Muscle of leg (tissue), 11 donors: ENCODE results near the gene NFS1. TPM values are rescaled to one million over a fixed set of nuclear protein-coding genes. Genes with fewer than 3 reads are reported as not detected.
"Not testable (repeated sequence)": the region's sequence is repeated elsewhere in the genome, so short reads cannot be mapped to it uniquely, and the experiment has no call there.

ENCODE experiments used
- DNase-seq: peaks from one replicate; pipeline ENCODE4 v3.0.0; 2013
- H3K27ac ChIP-seq: one replicate; pipeline ENCODE4 v1.5.1; 2013; ENCODE audit warnings: mild to moderate bottlenecking, low read length, control low read depth
- H3K27me3 ChIP-seq: one replicate; pipeline ENCODE4 v1.6.1; 2013; ENCODE audit warnings: low read length; ENCODE audit not compliant: control insufficient read depth, insufficient read depth
- H3K36me3 ChIP-seq: one replicate; pipeline ENCODE4 v1.6.1; 2013; ENCODE audit warnings: low read length; ENCODE audit not compliant: control insufficient read depth, insufficient read depth
- H3K4me1 ChIP-seq: one replicate; pipeline ENCODE4 v1.6.1; 2013; ENCODE audit warnings: low read length; ENCODE audit not compliant: control insufficient read depth, insufficient read depth
- H3K4me3 ChIP-seq: one replicate; pipeline ENCODE4 v1.5.1; 2013; ENCODE audit warnings: low read length, control low read depth
- H3K9me3 ChIP-seq: replicated peaks from 2 replicates; pipeline ENCODE4 v1.6.1; 2013; ENCODE audit warnings: low read depth, low read length; ENCODE audit not compliant: control insufficient read depth
- WGBS: methylation state at CpG from one replicate; pipeline ENCODE4 v1.1.5; 2013; ENCODE audit warnings: missing lambda C conversion rate; ENCODE audit not compliant: insufficient coverage; 5-methylcytosine and 5-hydroxymethylcytosine counted together
- polyA plus RNA-seq, 8 donors: library from polyadenylated mRNA; unstranded; fragments of 120-200 nt; gene quantifications; one replicate each; pipeline versions ENCODE4 v1.2.1 to v1.2.3, GENCODE V29; 2013; ENCODE audit warnings: inconsistent platforms in 1 of 8, low replicate concordance in 1 of 8; ENCODE audit not compliant: insufficient read length in 8 of 8, insufficient read depth in 1 of 8
- total RNA-seq: library from RNA; stranded (reverse); fragments of 120-200 nt; gene quantifications from one replicate; pipeline ENCODE4 v1.2.4, GENCODE V29; 2013

Gene NFS1
- total and polyA plus RNA-seq, 9 donors = 12.8 to 18.3 (median 14.1) TPM

DNA sequence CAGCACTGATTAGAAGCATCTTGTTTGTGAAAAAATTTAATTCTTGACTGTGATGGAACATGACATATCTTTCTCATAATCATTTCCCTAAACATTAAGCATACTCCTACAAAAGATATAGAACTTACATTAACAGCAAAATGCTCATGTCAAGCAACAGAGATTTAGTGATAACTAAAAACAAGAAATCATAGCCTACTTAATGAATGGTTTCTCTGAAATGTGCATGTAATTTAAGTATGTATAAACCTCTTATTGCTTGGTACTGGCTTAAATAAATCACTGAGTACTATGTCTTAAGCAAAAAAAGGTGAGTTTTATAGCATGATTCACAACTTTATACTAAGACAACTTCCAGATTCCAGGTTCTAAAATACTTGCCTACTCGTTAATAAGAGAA is 9.3 kb upstream of the NFS1 start:
- no peak for DNase-seq
- Histone ChIP-seq H3K4me1 (no peaks in the 10 kb centered on the region), H3K36me3 (peaks cover 39% of the 10 kb centered on the region), H3K4me3 (no peak overlapping the region), H3K27me3 (no peaks in the 10 kb centered on the region), H3K9me3 (no peaks in the 10 kb centered on the region), H3K27ac (no peak overlapping the region)
- no CpG with 5 or more reads among the region's 1 CpG for WGBS

DNA sequence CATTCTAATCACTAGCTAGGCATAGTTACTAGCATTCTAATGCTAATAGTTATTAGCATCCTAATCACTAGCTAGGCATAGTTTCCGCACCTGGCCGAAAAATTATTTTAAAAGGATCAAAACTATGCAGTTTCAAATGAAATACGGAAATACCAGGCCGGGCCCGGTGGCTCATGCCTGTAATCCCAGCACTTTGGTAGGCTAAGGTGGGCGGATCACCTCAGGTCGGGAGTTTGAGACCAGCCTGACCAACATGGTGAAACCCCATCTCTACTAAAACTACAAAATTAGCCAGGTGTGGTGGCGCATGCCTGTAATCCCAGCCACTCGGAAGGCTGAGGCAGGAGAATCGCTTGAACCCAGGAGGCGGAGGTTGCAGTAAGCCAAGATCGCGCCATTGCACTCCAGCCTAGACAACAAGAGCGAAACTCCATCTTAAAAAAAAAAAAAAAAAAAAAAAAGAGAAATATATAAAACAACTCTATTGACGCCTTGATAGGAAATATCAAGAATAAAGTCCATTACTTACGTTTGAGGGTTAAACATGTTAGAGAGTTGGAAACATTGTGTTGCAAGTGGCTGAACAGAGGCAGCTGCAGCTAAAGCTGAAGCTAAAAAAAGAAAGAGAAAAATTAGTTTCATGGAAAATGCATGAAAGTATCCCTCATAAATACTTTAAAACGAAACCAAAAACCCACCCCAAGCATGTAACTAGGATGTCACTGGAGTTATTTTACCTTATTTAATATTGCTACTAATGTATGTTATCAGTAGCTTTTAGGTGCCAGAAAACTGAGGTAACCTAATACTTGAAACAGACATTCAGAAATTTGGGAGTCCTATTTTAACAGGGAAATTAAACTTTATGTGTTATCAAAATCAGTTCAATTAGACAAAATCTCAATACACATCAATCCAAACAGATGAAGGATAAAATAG is 7.7 kb upstream of the NFS1 start:
- not testable (repeated sequence) for H3K27me3 ChIP-seq, H3K4me1 ChIP-seq, H3K4me3 ChIP-seq, H3K9me3 ChIP-seq, DNase-seq, H3K27ac ChIP-seq
- 80% methylated on average over 5 of the region's 17 CpGs for WGBS
- peaks cover 36% of the 10 kb centered on the region for H3K36me3 ChIP-seq

DNA sequence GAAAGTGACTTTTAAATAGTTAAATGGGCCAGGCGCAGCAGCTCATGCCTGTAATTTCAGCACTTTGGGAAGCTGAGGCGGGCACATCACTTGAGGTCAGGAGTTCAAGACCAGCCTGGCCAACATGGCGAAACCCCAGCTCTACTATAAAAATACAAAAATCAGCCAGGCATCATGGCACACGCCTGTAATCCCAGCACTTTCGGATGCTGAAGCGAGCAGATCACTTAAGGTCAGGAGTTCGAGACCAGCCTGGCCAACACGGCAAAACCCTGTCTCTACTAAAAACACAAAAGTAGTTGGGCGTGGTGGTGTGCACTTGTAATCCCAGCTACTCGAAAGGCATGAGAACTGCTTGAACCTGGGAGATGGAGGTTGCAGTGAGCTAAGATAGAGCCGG is 6.7 kb upstream of the NFS1 start:
- H3K4me1 ChIP-seq, H3K4me3 ChIP-seq, H3K27ac ChIP-seq, H3K9me3 ChIP-seq, DNase-seq, H3K27me3 ChIP-seq: not testable (repeated sequence)
- 88% methylated on average over 5 of the region's 11 CpGs for WGBS
- peaks cover 36% of the 10 kb centered on the region for H3K36me3 ChIP-seq

DNA sequence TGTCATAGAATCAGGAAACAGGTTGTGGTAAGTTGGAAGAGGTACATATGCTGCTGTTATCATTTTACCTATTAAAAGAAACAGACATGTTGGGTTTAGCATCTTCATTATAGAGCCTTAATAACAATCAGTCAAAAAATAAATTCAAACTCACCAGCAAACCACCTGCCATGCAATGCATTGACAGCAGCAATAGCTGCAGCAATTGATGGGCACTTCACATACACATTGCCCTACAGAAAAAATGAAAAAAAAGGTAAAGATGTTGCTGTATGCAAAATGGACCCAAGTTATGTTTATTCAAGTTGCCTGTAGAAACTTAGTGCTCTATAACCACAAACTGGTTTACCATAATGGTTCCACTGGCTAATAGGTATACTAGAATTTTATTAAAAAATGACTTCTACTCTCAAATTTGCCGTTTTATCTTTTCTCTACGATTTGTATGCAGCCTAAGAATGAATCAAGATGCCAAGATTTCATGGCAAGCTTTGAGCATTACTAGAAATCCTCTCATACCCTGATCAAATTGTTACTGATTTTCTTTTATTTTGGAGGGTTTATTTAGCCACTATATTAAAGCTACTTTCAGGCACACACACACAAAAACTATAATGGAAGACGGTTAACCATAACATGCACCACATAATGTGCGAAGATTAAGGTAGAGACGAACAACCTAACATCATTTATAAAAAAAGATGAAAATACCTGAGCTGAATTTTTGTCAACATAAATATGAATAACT is 5.5 kb upstream of the NFS1 start:
- Histone ChIP-seq H3K27me3 (no peaks in the 10 kb centered on the region), H3K4me1 (no peaks in the 10 kb centered on the region), H3K27ac (no peak overlapping the region), H3K4me3 (no peak overlapping the region), H3K9me3 (no peaks in the 10 kb centered on the region), H3K36me3 (peaks cover 32% of the 10 kb centered on the region)
- no CpG with 5 or more reads among the region's 5 CpGs for WGBS
- no peak for DNase-seq

DNA sequence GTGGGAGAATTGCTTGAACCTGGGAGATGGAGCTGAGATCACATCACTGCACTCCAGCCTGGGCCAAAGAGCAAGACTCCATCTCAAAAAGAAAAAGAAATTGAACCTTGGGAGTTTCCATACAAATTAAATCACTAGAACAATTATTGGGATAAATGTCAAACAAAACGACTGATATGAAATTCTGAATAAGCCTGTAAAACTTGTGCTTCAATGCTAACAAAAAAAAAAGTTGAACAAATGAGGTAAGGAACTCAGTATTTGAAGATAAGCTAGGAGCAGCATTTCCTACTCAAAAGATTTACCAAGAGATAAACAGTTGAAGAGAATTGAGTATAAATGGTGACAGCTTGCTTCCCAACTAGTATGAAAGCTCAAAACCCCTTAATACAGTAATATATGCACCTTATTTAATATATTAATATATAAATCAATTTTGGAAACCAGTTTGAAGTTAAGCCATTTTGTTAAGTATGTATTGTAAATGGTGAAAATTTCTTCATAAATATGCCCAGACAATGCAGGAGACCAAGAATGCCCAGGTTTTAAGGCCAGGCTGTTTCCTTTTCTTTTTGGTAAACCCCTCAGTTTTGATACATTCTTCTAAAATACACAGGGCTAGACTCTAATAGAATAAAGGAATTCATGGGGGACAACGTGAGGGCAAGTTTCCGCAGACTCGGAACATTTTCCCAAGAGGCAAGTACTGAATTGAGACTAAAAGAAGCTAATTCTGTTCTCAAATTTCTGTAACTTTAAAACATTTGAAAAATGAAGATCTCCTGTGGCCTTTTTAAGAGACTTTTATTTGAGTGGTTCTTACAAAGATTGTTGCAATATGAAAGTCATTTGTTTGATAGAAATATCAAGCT is 3.9 kb upstream of the NFS1 start:
- Histone ChIP-seq H3K9me3 (no peaks in the 10 kb centered on the region), H3K27me3 (no peaks in the 10 kb centered on the region), H3K4me1 (peaks cover 6% of the 10 kb centered on the region), H3K36me3 (peaks cover 28% of the 10 kb centered on the region), H3K4me3 (no peak overlapping the region), H3K27ac (no peak overlapping the region)
- no CpG with 5 or more reads among the region's 4 CpGs for WGBS
- no peak for DNase-seq

DNA sequence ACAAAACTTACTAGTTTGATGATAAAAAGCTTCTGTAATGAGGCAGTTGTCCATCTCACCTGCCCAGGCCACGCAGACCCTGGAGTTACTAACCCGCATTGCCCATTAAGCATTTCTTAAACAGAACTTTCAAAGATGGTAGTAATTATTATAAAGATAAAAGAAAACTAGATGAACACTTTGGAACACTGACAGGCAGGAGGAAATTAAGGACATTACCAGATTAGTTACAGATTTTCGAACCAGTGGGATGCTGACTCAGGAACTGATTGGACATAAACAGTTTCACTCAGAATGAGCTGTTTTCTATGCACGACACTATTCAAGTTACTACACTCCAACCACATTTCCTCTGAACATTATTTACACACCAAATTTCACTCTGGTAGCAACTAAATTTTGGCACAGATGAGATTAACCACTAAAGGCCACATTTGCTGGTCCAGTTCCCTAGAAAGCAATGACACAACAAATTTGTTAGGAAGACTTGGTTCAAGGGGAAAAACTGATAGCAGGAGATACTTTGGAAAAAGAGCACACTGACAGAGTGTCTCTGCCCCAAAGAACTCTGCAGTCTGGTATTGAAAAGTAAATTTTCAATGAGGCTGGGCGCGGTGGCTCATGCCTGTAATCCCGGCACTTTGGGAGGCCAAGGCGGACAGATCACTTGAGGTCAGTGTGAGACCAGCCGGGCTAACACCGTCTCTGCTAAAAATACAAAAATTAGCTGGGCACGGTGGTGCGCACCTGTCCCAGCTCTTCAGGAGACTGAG is 3.1 kb upstream of the NFS1 start:
- Histone ChIP-seq H3K36me3 (peaks cover 28% of the 10 kb centered on the region), H3K4me1 (peaks cover 11% of the 10 kb centered on the region), H3K9me3 (no peaks in the 10 kb centered on the region), H3K27ac (no peak overlapping the region), H3K27me3 (no peaks in the 10 kb centered on the region), H3K4me3 (no peak overlapping the region)
- no peak for DNase-seq
- WGBS = 82% methylated on average over 6 of the region's 12 CpGs

DNA sequence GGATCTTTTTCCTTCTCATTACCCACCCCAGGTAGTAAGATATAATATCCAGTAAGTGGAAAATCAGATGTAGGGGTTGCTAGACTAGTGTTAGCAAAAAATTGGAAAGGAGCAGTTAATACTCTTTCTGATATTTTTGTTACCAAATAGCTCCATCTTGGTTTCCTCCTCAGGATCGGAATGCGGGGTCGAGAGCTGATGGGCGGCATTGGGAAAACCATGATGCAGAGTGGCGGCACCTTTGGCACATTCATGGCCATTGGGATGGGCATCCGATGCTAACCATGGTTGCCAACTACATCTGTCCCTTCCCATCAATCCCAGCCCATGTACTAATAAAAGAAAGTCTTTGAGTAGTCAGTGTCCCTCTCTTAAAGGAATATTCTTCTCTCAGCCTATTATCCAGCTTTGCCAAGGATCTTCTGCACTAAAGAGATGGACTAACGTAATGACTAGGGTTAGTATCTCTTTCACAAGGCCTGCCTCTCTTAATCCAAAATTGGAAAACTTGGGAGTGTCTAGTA is 1.5 kb upstream of the NFS1 start:
- WGBS = 87% methylated on average over 5 of the region's 7 CpGs
- no peaks in the 10 kb centered on the region for H3K27me3 ChIP-seq
- H3K4me1 ChIP-seq = peaks cover 11% of the 10 kb centered on the region
- no peak overlapping the region for H3K27ac ChIP-seq
- peaks cover 24% of the 10 kb centered on the region for H3K36me3 ChIP-seq
- no peak overlapping the region for H3K4me3 ChIP-seq
- no peaks in the 10 kb centered on the region for H3K9me3 ChIP-seq
- no peak for DNase-seq

DNA sequence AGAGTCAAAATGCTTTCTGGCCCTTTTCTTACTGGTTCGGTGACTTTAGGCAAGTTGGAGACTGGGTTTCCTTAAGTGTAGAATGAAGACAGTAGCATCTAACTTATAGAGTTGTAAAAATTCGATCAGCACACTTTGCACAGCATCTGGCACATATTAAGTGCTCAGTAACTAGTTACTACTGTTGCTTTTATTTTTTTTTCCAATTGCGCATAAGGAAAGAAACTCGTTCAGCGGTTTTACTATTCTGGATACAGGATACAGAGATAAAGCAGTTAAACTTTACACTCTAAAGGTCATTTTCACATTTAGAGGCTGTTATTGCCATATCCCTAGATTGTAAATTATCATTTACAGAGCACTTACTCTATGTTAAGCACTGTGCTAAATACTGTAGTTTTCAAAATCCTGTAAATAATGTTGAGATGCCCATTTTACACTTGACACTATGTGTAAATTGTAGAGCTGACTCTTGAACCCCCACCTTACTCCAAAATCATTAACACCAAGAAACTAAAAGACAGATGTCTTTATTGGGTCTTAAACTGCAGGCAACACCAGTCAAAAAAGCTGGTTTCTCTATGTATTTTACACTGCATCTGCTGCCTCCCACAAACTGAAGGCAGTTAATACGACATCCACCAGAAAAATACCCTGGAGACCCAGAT is 939 bp upstream of the NFS1 start:
- Histone ChIP-seq H3K36me3 (peaks cover 25% of the 10 kb centered on the region), H3K4me1 (peaks cover 11% of the 10 kb centered on the region), H3K9me3 (no peaks in the 10 kb centered on the region), H3K27ac (peak overlapping the region; percentile 96), H3K4me3 (peak overlapping the region; percentile 96), H3K27me3 (no peaks in the 10 kb centered on the region)
- WGBS = no CpG with 5 or more reads among the region's 6 CpGs
- no peak for DNase-seq
